ENCODE measurements around the gene KCP.

Gene KCP

DNA sequence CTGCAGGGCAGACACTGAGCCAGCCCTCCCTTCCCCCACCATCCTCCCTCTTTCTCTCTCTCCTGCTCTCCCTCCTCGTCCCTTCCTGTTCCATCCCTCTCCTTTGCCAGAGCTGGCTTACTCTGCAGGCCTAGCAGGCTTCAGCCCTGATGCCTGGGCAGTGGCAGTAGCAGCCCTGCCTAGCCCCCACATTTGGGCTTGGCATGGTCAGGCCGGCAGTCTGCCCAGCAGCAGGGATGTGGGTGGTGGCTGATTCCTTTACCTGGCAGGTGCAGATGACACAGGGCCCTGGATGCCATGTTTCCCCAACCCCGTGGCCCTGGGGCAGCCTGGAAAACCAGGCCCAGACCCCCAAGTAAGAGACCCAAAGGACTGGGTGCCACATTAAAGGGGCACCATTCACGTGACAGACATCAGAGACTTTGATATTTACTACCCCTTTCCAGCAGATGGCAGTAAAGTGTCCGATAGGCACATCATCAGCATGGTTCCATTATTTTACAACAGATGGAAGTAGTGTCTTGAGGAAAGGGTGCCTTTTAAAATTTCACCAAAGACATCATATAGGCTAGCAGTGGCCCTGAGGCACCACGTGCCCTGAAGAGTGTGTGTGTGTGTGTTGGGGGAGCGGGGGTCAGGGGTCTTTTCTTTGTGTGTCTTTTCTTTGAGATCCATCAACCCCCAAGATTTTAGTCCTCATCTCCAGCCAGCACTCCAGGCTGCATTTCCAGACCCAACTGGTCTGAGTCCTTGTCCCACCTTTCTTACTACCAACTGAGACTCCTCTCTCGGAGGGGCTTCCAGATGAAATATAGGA is 5.9 kb downstream of the KCP start:
- DNase-seq = no peak

DNA sequence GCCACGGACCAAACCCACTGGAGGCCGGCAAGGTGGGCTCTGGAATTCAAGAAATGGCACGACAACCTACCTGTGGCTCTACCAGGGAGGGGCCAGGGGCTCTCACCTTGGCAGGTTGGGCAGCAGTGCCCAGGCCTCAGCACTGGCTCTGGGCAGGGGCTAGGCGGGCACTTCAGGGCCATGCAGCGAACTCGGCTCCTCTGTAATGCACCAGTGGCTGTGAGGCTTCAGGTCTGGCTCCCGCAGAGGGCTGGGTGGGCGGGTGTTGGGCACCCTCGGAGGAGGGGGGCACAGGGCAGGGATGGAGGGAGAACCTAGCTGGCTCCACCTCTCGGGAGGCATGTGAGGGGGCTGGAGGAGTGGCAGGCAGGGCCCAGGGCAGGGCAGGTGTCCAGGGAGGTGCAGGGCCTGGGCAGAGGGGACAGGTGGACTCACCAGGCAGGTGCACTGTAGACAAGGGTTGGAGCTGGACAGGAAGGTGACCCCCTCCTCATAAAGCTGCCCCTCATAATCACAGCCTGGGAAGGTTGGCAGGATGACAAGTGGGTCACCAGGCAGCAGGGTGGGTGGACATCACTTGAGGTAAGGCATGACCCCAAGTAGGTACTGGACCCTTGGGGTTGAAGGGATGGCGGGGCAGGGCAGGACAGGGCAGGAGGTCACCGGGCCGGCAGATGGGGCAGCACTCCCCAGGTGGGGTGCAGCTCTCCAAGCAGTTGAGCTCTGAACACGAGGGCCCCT is 6.7 kb downstream of the KCP start:
- DNase-seq = no peak

DNA sequence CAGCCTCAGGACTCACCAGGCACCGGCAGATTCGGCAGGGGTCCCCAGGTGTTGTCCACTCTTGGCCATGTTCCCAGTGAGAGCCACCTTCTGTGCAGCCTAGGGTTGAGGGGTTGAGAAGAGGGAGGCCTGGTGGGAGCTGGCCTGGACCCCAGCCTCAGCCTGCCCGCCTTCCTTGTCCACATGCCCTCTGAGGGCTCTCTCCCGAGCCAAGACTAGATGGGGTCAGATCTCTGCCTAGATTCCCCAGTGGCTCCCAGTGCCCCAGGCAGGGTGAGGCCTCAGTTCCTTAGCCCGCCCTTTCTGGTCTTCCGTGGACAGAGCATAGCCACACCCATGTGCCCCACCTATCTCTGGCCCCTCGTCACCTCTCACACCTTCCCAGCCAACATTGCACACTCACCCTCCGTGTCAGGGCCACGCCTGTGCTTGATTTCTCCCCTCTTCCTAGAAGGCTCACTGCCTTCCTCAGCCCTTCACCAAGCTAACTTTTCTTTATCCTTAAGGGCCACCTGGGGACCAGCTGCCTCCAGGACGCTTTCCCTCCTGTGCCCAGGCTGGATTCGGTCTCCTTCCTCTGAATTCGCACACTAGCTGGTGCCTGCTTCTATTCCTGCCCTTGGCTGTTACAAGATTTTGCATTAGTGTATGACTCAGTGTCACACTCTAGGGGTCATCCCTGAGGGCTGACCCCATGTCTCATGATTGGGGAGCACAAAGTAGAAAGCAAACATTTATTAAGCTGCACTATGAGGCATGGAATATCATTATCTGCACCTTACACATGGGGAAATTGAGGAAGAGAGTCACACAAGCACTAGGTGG is 7.5 kb downstream of the KCP start:
- DNase-seq = no peak

DNA sequence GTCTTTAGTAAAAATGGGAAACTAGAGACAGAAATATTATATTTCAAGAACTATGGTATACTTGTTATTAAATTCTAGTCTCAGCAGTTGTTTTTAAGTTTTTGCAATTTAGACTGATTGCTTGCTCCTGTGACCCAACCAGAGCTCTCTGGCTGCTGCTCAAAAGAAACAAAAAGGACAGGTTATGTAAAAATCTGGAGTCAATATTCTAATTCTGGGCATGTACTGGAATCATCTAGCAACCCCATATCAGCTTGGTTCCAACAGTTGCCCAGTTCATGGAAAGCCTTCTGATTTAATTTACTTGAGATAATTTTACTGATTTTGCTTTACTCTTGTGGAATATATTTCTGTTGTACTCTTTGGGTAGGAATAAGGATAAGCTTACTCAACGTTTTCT is 10.3 kb downstream of the KCP start:
- DNase-seq = no peak

DNA sequence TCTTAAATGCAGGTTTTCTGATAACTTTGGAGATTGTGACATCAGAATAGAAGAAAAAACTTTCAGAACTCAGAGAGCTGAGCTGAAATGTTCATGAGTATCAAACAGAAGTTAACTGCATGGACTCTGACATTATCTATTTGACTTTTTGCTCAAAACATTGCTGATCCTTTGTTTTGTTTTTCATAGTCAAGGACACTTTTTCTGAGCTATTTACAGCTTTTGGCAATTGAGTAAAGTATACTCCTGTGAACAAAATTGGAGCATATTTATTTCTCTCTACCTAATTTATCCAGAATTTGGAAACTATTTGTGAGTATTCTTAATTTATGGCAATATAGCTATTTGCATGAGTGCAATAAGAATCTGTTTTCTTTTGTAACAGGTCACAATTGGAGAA is 11.1 kb downstream of the KCP start:
- DNase-seq = no peak

DNA sequence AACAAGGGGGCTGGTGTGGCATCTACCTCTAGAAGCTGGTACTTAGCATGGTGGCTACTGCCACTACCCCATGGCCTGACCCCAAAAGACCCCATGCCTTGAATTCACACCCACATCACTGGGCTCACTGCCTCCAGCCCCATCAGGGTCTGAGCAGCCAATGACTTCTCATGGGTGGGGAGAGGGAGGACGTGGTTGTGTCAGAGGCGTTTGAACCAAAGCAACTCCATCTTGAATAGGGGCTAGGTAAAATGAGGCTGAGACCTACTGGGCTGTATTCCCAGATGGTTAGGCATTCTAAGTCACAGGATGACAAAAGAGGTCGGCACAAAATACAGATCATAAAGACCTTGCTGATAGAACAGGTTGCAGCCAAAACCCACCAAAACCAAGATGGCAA is 15.2 kb downstream of the KCP start:
- no peak for DNase-seq

DNA sequence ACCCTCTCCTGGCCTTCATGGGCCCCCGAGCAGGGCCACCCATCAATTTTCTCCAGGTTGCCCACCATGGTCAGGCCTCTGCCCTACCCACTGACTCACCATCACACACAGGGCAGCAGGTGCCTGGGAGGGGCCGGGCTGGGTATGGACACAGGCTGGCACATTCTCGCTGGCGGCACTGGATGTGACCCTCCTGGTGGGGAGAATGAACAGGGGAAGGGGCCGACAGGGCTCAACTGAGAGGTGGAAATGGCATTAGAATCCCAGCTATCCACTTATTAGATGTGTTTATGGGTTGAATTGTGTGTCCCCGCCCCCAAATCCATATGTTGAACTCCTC is 16.4 kb downstream of the KCP start:
- DNase-seq = no peak

DNA sequence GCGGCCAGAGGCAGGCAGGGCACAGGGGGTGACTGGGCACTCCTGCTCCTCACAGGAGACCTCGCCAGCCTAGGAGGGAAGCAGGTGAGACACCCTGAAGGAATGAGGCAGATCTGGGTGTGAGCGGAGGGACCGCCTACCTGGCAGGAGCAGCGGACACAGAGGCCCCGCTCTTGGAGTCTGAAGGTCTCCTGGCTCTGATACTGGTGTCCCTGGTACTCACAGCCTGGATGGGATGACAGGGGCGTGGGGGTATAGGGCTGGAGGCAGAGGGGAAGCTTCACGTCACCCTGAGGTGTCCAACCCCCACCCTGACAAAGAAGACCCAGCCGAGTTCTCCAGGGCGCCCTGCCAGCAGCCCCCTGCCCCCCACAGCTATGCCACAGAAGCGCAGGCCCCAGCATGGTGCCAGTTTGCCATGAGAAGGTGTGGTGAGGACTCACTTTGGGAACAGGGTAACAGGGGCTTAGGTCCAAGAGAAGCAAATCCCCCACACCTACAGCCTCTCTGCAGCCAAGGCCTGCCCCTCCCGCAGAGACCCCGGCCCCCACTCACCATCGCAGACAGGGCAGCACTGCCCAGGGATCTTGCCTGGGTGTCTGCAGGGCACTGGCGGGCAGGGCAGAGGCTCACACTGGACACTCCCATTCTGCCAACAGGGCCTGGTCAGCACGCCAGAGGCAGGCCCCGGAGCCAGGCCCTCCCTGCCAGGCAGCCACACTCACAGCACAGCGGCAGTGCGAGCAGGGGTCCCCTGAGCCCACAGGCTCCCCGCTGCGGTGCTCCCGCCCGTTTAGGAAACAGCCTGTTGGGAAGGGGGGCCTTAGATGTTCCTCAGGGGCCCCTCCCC is 17.0 kb downstream of the KCP start:
- no peak for DNase-seq

DNA sequence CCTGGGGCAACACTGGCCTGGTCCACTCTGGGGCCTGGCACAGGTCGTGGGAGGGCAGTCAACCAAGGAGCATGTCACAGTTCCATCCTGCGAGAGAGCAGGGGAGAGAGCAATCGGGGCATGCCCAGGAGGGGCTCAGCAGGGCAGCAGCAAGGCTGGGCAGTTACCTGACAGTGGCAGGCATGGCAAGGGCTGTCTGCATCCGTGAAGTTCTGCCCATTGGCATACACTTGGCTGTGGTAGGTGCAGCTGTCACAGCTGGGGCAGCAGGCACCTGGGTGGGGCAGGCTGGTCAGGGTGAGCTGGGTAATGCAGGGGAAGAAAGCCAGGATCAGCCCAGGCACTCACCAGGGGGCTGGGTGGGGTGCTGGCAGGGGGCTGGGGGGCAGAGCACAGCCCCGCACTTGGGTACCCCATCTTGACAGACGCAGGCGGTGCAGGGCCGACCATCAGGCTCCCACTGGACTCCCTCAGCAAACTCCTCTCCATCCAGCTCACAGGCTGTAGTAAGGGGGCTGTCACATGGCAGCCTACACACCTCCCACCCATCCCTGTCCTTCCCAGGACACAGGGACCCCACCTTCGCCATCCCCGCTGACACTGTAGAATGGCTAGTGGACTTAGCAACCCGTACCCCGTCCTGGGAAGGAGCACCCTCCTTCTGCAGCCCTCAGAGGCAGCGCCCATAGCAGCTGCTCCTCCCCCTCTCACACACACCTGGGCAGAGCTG is 17.8 kb downstream of the KCP start:
- no peak for DNase-seq

DNA sequence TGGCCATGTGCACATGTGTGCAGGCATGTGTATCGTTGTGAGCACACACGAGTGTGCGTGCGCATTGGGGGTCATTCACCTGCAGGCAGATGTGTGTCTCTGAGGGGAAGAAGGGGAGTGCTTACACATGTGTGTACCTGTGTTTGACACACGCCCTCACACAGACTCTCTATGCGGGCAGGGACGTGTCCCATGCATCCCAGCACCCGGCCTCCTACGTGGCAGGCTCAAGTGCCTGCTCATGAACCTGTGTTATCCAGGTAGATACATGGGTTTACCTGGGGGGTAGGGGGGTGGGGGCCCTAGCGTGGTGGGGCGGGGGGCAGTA is 18.6 kb downstream of the KCP start:
- no peak for DNase-seq

DNA sequence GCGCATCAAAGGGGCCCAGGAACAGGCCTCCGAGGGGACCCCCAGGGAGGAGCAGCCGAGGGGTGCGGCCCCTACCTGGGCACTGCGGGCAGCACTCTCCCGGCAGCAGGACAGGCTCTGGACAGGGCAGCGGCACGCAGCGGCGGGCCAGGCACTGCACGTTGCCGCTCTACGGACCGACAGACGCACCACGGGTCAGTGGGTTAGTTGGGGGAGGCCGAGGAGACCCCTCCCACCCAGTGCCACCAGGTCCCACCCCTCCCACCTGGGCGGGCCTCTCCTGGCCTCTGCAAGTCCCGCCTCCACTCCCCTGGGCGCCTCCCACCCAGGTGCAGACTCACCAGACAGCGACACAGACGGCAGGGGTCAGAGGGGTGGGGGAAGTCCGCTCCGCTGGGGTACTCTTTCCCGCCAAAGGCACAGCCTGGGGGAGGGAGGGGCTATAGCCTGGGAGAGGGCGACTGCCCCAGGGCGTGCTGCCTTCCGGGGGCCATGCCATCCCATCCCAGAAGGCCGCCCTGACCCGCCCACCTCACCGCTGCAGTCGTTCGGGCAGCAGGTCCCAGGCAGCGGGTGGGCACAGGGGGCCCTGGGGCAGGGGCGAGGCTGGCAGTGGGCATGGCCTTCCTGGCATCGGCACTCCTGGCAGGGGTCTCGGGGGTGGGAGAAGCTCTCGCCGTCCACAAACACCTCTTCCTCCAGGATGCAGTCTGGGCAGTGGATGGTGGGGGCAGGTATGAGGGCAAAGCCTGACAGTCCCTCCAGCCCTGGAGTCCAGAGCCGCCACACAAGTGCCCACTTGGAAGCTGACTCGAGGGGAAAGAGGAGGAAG is 19.2 kb downstream of the KCP start:
- DNase-seq = no peak

DNA sequence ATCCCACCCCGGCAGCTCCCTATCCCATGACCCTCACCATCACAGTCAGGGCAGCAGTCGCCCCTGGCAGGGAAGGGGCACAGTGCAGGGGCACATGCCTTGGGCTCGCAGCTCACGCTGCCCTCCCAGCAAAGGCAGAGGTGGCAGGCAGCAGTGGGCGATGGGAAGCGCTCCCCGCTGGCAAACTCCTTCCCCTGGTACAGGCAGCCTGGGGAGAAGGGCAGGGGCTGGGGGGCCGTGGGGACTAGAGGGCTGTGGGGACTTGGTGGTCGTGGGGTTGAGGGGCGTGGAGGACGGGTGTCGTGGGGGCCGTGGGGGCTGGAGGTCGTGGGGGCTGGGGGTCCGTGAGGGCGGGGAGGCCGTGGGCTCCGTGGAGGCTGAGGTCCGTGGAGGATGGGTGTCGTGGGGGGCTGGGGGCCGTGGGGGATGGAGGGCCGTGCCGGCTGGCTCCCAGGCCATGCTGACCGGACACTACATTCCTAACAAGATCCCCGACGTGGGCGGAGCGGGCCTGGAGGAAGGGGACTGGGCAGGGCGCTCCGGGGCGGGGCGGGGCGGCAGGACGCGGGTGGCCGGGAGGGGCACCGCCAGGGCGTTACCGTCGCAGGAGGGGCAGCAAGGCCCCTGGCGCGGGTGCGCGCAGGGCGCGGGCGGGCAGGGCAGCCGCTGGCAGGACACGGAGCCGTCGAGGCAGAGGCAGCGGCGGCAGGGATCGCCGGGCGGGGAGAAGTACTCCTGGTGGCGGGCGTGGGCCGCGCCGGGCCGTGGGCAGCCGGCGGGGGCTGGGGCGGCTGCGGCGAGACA is 20.0 kb downstream of the KCP start:
- DNase-seq = no peak

DNA sequence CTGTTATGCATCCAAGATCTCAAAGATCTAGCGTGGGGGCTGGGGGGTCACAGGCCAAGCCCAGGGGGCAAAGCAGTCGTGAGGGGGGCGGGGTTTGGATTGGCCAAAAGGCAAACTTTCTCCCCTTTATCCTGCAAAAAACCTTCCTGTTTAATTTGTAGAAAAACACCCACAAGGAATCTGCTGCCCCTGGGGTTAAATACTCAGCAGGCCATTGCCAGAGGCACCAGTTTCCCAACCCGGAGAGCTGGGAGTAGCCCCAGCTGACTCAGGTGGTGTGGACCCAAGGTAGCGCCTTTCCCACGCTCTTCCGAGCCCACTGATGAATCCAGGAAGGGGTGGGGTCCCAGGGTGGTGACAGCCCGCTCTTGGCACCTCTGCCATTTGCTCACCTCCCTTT is 21.4 kb downstream of the KCP start:
- no peak for DNase-seq

DNA sequence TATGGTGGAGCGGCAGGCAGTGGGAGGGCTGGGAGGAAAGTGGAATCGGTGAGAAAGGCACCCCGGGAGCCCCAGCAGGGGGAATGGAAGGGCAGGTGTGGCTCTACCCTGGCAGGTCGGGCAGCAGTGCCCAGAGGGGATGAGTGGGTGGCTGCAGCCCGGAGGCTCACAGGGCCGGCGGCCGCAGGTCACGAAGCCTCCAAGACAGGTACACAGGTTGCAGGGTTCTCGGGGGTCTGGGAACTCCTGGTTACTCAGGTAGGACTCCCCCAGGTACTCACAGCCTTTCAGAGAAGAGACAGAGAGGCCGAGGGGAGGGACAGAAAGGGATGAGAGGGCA is 21.8 kb downstream of the KCP start:
- no peak for DNase-seq

DNA sequence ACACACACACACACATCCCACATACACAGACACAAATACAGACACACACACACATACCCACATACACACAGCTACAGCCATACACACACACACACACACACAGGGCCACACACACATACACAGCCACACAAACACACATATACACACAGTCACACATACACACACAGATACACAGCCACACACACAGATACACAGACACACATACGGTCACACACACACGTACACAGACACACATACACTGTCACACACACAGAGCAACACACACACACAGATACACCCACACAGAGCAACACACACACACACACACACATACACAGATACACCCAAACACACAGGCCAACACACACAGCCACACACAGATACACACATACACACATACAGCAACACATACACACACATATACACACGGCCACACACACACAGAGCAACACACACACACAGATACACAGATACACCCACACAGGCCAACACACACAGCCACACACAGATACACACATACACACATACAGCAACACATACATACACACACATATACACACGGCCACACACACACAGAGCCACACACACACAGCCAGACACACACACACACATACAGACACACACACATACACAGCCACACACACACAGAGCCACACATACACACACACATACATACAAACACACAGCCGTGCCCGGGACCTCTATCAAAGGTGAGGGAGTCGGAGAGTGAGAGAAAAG is 22.3 kb downstream of the KCP start:
- DNase-seq = no peak

DNA sequence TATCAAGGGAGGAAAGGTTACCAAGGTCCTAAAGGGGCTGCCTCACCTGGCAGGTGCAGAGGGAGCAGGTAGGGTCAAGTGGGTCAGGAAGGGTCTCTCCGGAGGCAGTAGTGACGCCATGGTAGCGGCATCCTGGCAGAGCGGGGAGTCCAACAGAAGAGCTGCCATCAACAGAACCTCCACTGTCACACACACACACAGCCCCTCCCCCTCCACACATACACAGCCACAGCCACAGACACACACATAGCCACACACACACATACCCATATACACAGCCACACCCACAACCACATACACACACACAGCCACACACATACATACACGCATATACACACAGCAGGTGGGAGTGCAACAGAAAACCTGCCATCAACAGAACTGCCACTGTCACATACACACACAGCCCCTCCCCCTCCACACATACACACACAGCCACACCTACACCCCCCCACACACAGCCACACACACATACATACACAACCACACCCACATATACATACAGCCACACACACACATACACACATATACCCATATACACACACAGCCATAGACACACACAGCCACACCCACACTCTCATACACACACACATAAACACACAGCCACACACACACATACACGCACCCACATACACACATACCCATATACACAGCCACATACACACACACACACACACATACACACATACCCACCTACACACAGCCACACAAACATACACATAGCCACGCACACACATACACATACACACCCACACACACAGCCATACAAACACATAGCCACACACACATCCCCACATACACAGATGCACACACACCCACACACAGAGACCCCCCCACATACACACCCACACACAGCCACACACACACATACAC is 23.1 kb downstream of the KCP start:
- no peak for DNase-seq

DNA sequence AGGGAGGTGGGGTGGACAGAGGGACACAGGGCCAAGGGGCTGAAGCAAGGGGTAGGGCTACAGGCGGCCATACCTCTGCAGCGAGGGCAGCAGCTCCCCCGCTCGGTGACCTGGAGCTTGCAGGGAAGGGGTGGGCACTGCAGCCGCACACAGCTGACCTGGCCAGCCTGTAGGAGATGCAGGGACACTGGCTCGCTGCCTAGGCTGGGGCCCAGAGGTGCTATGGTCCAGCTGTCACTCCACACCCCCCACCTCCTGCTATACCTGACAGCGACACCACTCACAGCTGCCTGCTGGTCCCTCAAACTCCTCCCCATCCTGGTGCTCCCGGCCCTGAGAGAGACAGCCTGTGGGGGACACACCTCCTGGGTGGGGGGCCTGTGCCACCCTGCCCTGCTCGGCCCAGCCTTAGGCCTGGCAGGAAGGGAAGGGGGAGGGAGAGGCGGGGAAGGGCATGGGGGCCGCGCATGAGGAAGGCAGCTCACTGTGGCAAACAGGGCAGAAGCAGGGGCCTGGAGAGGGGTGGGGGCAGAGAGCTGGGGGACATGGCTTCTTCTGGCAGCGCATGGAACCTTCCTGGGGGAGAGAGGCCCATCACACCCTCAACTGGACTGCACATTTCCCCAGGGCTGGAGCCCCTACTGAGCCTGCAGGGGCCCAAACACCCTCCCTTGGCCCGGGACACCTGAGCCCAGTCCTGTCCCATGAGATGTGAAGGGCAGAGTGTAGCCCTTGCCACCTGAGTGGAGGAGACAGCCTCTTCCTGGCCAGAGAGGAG is 23.9 kb downstream of the KCP start:
- DNase-seq = no peak

All from NCI-H1048 (cell line).